GM21786 (cell line): Measurements from ENCODE around the gene MCMBP.

ENCODE experiments used
- ATAC-seq: cut with Tn5 transposase; IDR thresholded peaks from one replicate; pipeline ENCODE4 v1.9.1; 2021; ENCODE audit not compliant: unreplicated experiment

MCMBP gene

GRCh38 chr10:119784340-119785067 lies 88.1 kb downstream of the MCMBP start:
- ATAC-seq = no peak

- no peak for ATAC-seq
Measured at GRCh38 chr10:119783665-119784027, 89.0 kb downstream of the MCMBP start.

GRCh38 chr10:119782981-119783664 lies 89.5 kb downstream of the MCMBP start:
- ATAC-seq = no peak

- ATAC-seq = no peak
Measured at GRCh38 chr10:119781498-119781897, 91.1 kb downstream of the MCMBP start.

GRCh38 chr10:119780879-119781480 lies 91.7 kb downstream of the MCMBP start:
- ATAC-seq = no peak
